DMS114 treated with DMSO at 0.1 percent for 48 hours (cell line): ENCODE data around the gene SPRED2.
A peak's percentile ranks its signal among the peaks of the same experiment; 100 is the strongest.

Experiments
- DNase-seq: peaks from one replicate; lab custom pipeline; 2025; ENCODE audit not compliant: unreplicated experiment; lab: John Stamatoyannopoulos, UW

SPRED2 gene

DNA sequence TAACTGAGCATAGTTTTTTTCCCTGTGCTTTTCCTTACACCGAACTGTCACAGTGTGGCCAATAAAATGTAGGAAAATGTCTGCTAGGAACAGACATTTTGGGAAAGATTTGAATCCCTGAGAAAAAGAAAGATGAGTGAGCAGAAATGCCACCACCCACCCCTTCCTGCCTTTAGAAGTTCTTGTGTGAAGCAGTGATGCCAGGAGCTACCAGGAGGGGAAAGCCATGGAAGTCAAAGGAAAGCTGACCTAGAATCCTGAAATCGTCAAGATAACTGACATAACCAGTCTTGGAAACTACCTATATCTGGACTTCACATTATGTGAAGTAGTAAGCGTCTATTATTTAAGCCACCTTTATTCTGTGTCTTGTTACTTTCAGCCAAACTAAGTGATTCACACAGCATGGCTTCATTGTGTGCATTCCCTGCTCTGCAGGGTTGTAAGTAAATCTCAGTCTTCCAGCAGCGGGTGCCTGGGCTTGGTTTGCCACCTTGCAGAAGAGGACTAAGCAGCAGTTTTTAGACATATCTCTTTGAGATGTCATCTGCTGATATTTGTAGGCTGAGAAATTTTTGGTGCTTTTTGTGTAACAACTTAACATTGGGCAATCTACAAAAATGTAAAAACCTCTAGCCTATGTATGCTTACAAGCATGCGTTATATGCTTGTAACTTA, 11.2 kb upstream of the SPRED2 start:
- DNase-seq, result no peak

- no peak for DNase-seq
These were observed 10.1 kb upstream of the SPRED2 start for GRCh38 chr2:65442420-65443020.

DNA sequence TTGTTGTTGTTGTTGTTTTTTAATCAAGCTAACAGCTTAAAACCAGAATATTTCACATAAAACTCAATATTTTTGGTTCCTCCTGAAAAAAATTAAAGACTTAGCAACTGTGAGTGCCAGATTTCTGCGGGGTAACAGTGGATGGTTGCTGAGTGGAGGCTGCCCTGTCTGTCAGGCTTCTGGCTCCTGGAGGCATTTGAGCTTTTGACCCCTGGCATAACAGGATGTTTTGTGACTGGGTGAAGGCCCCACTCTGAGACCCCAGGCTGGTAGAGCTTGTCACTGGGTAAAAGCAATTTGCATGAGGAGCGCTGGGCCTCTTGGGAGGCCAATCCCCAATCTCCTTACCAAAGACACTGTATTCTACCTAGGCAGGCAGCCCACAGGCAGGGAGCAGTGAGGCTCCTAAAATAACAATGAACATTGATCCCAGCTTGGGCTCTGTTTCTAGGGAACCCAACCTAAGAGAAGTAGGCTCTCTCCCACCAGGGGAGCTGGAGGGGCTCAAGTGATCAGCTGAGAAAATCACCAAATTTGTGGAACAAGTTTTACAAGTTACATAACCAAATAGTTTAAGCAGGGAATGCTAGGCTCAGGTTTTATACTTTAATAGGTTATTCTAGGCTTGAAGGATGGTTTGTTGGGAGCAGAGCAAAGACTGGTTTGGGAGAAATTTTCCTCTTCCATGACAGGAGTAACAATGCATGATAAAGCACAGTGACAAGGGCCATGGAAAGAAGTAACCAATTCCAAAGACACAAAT, 5.9 kb upstream of the SPRED2 start:
- DNase-seq, result no peak

GRCh38 chr2:65437392-65438135, 5.2 kb upstream of the SPRED2 start:
- no peak for DNase-seq

DNA sequence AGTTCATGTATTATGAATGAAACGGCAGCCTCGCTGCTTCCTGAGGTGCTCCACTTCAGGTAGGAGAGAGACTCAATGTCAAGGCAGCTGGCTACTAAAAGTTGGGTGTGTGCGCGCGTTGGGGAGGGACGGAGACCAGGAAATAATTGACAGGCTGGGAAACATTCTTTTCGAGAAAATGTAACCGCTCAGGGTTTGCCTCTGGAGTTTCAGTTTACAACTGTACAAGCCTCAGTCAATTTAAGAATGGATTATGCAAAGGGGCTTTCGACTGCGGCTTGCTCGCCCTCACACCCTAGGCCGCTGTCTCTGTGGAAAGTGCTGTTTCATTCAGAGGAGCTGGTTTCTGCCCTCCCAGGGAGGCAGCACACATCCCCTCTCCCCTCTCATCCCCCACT, 4.4 kb upstream of the SPRED2 start:
- no peak for DNase-seq

- peak; percentile 51 for DNase-seq
These were observed 3.9 kb upstream of the SPRED2 start for GRCh38 chr2:65436169-65436823.

- peak; percentile 58 for DNase-seq
These were observed 3.3 kb upstream of the SPRED2 start for GRCh38 chr2:65435625-65436168.

GRCh38 chr2:65434592-65435241, 2.3 kb upstream of the SPRED2 start:
- no peak for DNase-seq

DNA sequence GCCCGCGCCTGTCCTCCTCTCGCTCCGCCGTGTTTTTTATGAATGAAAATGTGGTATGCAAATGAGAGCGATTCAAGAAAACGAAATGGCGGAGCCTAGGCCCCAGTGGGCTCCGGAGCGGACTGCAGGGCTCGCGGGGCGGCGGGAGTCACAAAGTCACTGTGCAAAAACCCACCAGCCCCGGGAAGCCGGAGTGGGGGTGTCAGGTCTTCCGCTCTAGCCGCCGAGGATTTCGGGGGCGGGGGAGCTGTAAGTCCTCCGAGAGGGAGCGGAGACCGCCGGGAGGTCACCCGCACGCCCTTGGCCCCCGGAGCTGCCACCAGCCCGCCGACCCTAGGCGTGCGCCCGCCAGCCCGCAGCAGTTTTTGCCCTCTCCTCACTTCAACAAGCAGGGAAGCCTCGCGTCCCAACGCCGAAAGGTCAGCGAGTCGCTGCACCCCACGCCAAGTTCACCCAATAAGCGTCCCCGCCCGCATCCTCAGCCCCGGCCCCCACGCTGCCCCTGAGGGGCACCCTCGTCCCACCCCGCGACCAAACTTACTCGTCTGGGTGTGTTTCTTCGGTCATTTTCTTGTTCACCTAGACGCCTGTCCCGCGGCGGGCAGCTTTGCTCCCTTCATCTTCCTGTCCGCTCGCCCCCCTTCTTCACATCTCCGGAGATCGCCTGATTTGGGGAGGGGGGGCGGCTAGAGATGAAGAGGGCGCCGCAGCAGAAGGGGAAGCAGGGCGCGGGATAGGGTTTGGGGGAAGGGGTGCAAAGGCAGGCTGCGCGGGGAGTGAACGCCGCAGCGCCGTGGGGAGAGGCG, 775 bp downstream of the SPRED2 start:
- DNase-seq, result no peak

GRCh38 chr2:65430603-65431420, 1.6 kb downstream of the SPRED2 start:
- peak; percentile 51 for DNase-seq

- DNase-seq, result no peak
These were observed 2.4 kb downstream of the SPRED2 start for GRCh38 chr2:65429786-65430602.

- DNase-seq, result no peak
These were observed 4.9 kb downstream of the SPRED2 start for GRCh38 chr2:65427532-65427931.

- no peak for DNase-seq
These were observed 7.1 kb downstream of the SPRED2 start for GRCh38 chr2:65425276-65425675.

- DNase-seq, result no peak
These were observed 8.0 kb downstream of the SPRED2 start for GRCh38 chr2:65424391-65424790.

DNA sequence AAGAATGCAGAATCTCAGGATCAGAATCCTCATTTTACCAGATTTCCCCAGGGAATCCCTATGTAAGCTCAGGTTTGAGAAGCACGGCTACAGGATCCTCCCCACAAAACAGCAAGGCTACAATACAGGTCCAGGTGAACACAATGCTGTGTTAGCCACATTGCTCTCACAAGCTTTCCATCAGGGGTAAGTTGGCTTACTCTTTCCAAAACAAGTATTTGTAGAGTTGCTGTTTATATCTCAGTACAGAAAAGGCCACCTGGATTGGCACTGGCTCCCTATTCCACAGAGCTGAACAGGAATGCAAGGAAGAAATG, 11.0 kb downstream of the SPRED2 start:
- DNase-seq, result no peak

DNA sequence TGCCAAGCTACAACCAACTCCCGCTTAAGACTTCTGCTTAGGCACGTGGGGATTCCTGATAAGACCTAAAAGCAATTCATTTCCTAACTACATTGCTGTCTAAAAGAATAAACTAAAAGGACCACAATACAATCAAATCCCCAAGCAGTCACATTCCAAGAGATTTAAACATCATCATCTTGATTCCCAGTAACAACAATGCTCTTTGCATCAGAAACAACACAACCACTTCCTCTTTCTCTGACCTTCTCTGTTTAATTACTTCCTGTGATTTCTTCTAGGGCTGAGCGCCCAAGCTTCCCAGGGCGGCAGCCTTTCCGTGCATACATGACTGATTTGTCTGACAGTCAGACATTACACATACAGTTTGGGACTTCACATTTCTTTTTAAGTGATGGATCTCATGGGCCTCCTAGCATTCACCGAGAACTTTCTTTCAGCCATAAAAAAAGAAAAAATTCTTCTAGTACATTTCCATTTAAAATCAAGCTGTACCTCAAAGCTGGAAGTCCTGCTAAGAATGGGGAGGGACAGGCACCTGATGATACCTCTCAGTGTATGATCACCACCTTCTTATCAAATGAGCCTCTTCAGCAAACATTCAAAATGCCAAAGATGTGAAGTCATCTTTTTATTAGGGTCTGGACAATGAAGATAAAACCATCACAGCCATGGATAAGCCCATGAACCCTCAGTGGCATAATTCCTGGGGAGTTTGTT, 11.5 kb downstream of the SPRED2 start:
- DNase-seq, result no peak

DNA sequence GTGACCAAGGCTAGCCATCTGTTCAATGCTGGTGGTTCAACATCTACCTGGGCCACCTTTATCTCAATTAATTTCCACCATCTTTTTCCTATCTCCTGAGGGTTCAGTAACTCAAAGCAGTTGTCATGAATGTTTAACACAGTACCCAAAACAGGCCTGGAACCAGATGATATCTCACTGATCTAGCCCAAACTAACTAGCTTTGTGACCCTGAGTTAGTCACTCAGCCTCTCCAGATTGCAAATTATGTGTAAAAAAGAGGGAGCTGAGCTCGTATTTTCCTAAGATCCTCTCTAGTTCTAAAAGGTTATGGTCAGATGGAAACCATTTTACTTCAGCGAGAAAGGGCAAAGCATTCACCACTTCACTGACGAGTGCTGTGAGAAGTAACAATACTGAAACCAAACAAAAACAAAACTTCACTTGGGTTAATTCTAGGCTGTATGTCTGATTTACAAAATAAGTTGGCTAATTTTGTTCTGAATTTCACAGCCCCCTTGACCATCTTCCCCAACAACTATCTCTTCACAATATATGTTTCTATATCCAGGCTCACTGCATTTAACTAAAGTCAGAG, 14.8 kb downstream of the SPRED2 start:
- no peak for DNase-seq
